ENCODE measurements around the gene SSBP2.

- TF ChIP-seq CTCF (IDR thresholded peaks at IDR 0.05) = no peak
- TF ChIP-seq POLR2AphosphoS5 (IDR thresholded peaks at IDR 0.05) = no peak
Observed at GRCh38 chr5:81393783-81394718, 356.8 kb downstream of the SSBP2 start, which contains the start of gene ACOT12.
